Hippocampal formation (tissue), 2 donors: ENCODE data around the gene EIF2B2.
"Not testable (repeated sequence)": the region's sequence is repeated elsewhere in the genome, so short reads cannot be mapped to it uniquely, and the experiment has no call there.

Experiments used
- DNase-seq, 2 donors: peaks; one replicate each; lab custom pipeline; 2025; lab: John Stamatoyannopoulos, UW

Gene EIF2B2

DNA sequence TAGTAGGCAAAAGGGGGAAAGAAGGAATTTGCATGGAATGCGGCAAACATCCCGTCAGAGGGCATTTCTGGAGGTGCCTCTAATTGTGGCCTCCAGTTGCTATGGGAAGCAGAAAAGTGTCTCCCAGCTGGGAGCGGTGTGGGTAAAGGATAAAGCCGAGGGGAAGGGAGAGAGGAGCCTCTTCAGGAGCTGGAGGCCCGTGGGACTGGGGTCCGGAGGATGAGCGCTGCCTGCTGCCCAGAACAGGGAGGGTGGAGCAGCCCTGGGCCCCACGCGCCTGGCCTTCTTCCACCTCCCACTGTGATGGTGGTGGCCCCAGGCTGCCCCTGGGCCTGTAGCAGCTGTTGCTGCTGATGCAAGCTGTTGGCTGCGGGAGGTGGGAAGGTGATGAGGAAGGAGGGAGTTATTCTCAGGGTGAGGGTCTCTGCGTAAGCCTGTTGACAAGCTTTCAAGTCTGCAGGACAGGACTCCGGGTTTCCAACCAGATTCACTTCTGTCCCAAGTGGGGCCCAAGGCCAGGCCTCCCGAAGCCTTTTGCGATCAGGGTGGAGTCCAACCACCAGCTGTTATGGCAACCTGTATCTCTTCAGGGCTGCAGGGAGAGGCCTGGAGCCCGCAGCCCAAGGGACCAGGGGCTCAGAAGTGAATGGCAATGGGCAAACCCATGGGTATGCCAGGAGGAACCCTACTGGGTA lies 28.2 kb upstream of the EIF2B2 start:
- no peak for DNase-seq

DNA sequence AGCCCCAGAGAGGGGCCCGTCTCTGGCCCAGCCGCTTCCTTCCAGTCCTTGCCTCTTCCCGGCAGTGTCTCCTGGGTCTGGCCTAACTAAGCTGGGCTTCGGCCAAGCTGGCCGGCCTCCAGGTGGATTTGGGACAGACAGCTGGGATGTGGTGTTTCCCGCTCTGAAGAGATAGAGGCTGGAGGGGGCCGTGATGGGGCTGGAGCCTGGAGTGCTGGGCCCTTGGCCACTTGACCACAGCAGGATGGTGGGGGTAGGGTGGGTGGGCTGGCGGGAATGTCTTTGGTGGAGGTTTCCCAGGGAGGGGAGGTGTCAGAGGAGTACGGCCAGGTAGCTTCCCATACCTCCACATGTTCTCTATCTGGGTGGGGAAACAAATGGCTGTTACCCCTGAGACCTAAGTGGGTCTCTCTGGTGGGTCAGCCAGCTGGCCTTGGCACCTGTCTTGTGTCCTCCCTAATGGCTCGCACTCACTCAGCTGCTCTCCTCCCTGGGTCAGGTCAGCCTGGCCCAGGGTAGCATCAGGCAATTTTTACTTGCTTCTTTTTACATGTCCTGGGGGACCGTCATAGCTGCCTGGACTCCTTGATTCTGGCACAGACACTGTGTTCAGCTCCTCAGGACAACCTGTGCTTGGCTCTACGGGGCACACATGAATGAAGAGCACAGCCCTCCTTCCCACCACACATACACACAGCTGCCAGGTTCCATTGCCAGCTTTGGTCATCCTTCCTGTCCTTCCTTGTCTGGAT lies 27.5 kb upstream of the EIF2B2 start:
- DNase-seq: no peak

DNA sequence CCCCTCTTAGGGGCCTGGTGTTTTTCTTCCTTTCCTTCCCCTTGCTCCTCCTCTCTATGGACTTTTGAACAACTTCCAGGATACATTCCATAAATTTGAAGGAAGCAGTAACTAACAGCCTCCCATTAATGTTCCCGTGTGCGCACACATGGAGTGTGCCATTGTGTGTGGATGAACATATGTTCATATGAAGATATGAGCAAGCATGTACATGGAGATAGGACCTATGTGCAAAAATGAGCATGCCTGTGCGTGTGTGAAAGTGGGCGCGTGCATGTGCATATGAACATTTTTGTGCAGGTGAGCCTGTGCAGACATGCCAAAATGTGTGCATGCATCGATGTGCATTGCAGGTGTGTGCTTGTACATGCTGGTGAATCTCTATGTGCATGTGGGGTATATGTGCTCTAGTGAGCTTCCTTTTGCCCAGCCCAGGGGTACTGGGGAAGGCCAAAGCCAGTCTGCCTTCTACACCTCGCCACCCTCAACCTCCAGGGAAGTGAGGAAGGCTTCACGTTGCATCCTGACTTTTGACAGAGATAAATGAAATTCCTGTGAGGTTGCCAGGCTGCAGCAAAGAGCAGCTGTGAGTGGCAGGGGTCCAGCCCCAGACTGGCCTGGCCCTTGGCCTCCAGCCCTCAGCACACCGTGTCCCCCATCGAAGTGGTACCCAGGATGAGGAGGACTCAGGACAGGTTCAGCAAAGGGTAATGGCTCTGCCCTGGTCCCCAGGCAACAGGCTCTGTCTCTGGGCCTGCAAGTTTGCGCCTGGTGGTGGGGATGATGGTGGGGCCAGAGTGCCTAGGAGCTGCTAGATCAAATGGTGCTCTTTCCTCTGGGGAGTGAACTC lies 26.2 kb upstream of the EIF2B2 start:
- DNase-seq: no peak

DNA sequence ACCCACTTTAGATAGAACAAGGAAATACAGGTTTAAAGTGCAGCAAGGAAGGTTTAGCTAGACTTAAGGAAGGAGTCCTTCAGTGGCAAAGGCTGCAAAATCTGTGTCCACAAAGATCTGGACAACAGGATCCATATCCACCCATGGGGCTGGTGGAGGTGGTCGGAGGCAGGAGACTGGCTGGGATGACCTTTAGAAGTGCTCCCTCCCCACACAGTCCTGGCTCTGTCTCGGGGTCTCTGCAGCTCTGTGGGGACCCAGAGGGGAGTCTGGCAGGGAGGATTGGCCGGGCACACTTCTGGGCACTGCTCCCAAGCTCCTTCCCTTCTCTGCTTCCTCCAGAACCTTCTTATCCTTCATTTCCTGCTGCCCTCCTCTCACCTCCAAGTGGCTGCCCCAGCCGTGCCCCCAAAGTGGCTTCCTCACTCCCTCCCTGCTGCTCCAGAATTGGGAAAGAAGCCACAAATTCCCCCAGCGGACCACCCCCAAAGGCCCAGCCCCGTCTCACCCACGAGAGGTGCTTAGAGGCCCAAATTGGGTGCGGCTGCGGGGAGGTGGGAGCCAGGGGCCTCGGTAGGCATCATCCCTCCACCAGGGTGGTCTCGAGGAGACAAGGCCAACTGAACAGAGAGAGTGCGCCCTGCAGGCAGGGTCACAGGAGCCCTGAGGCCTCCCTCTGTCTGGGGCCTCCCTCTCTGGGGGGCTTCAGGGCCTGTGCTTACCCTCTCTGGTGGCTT lies 25.4 kb upstream of the EIF2B2 start:
- no peak for DNase-seq

DNA sequence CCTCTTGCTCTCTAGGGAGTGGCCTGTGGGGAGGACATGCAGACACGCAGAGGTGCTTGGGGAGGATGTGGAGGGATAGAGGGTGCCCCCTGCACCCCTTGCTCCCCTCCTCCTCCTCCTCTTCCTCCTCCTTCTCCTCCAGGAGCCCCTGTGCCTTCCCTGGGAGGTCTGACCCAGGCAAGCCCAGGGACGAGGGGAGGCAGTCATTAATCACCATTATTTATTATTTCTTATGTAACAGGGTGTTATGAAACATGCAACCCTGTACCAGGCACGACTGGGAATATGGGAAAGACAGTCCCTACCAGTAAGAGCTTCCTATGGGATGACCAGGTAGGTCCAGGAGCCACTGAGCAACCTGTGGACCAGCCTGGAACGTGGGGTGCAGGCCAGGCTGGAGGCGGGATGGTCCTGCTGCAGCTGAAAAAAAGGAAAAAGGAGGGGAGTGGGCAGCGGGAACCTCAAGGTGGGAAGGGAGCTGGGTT lies 24.8 kb upstream of the EIF2B2 start:
- DNase-seq: no peak

DNA sequence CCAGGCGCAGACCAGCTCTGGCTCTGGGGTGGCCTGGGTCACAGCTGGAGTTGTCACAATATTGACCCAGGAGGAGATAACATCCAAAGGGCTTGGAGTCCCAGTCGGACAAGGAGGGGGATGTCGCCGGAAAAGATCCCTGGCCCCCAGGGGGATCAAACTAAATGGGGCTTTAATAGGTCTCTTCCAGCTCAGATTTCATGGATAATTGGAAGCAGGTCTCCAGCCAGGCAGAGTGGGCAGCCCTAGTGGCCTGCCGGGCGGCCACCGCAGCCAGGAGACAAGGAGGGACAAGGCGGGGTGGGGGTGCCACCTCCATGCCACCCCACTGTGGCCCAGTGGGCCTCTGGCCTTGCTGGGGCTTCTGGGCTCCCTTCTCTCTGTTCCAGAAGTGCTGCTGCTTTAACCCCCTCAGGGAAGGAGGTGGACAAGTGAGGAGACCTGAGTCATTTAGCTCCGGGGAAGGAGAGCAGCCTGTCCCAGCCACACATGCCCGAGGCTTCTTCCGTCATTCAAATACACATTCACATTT lies 24.2 kb upstream of the EIF2B2 start:
- DNase-seq: no peak

DNA sequence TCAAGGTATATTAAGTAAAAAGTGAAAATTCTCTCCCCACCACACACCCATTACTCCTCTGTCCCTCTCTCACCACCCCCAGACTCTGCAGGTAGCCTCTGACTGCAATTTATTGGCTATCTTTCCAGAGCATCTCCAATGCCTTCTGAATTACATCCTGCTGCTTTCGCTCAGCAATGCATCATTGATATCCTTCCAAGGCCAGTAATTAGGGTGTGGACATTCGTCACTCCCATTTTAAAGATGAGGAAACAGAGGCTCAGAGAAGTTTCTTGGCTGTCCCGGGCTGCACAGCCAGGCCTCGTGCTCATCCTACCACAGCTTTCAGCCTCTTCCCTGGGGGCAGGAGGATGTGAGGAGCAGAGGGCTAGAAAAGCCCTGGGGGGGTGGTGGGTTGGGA lies 23.7 kb upstream of the EIF2B2 start:
- DNase-seq: no peak

DNA sequence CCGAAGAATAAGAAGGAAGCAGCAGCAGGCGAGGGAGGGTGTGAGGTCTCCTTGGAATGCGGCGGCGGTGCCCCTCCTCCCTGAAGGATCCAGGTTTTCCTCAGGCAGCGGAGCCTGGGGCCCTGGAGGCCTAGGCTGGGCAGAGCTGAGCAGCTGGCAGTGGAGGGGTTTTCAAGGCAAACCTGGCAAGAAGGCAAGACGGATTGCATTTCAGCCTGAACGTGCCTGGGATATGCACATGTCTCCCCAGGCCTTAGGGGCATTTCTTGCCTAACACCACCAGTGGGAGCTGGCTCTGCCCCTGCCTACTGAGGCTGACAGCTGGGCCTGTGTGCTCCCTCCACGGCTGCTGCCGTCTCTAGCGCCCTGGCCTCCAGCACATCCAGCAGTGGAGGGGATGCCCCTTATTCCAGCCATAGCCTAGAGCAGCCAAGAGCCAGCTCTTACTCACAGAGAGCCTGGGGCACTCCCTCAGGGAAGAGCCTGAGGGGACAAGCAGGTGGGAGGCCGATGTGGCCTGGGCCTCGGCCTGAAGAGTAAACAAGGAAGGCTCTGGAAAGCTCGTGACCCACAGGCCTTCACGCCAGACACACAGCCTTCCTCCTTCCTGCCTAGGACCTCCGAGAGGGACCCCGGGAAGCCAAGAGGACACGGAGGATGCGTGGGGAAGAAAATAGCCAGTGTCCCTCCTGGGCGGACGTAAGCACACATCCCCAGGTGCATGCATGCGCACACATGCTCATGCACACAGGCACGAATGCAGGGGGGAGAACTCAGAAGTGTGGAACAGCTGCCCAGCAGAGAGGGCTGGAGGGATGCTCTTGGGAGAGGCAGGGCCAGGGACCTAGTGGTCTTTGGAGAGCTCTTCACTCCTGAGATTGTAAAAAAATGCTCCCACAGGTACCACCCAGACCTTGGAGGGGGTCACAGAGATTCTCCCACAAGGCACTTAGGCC lies 23.0 kb upstream of the EIF2B2 start:
- no peak for DNase-seq

DNA sequence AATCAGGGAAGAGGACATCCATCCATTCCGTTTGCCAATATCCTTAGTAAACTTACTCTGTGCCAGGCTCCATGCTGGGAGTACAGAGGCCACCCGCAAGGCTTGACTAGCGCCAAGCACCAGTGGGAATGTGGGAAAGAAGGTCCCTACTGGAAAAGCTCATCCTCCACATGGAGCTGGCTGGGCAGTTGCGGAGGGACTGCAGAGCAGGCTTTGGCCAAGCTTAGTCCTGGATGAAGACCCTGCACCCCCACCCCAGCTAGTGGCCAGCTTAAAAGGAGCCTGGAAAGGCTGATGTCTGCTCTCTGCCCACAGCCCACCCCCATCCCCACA lies 22.4 kb upstream of the EIF2B2 start:
- no peak for DNase-seq

DNA sequence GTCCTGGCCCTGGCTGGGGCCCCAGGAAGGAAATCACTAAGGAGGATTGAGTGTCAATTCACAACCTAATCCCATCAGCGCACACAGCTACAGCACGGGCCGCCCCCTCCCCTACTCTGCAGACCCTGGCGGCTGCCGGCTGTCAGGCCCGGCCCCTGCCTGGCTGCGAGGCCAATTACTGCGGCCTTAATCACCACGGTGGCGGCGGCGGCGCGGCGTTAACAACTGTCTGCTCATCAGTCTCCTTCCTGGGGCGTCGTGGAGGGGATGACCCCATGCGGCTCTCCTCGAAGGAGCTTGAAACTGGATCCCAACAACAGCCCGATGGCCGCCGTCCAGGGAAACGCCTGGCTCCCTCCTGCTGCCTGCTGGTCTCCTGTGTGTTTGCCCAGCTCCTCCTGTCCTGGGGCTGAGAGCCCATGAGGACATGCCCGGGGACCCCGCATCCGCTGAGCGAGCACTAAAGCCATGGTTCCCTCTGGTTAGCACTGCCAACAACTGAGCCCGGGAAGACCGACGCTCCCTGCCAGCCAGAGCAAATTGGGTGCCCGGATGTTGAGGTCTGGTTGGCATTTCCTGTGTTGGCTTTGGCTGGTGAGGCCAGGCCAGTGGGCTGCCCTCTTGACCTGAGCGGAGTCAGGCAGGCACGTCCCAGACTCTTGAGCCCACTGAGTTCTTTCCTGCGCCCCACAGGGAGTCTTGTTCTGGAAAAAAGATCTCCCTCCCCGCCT lies 21.8 kb upstream of the EIF2B2 start:
- no peak for DNase-seq

DNA sequence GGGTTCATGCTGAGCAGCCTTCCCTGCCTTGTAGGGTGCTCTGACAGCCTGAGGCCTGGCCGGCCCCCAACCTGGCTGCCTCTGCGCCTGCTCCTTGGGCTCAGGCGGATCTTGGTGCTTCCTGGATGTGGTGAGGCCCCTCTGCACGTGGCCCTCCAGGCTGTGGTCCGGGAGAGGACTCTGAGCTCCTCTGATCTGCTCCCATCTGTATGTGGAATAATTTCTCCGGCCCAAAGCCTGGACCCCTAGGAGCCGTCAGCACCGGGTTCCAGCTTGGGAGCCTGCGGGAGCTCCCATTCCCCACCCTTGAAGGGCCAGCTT lies 21.3 kb upstream of the EIF2B2 start:
- no peak for DNase-seq

DNA sequence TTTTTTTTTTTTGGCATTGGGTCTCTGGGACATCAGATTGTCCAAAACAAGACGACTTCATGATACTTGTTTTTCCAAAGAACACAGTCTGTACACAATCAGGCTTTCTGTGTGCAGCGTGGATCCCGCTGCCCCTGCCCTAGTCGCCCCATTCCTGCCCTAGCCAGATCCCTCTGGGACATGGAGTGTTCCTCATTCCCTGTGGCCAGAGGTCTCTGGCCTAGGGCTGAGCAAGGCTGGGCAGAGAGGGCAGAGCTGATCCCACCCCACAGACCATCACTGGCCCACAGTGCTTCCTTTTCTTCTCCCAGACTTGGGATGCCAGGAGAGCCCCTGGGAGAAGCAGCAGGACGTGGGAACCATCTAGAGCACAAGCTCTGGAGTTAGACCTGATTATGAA lies 20.9 kb upstream of the EIF2B2 start:
- DNase-seq: no peak

DNA sequence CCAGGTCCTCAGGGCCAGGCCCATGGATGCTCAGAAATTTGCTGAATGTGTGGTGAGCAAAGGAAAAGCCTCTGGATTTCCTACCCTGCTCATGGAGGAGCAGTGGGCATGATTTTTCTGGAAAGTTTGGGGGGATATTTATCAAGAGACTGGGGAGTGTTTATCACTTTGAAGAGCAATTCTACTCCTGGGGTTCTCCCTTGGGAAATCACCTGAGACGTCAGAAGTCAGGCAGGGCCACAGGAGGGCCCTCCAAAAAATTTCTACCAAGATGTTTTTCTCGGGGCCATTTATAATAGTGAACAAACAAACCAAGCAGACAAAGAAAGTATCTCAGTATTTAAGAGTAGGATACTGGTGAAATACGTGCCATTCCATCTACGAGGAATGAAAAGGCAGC lies 20.1 kb upstream of the EIF2B2 start:
- DNase-seq: no peak

DNA sequence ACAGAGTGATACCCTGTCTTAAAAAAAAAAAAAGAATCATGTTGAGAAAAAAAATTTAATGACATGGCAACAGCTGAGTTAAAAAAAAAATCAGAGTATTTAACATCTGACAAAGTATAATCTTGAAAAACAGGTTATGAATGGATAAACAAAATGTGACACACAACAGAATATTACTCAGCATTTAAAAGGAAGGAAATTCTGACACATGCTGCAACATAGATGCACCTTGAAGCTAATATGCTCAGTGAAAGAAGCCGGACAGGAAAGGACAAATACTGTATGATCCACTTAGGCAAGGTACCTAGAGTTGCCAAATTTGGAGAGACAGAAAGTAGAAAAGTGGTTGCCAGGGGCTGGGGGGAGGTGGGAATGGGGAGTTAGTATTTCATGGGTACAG lies 19.4 kb upstream of the EIF2B2 start:
- DNase-seq: no peak

DNA sequence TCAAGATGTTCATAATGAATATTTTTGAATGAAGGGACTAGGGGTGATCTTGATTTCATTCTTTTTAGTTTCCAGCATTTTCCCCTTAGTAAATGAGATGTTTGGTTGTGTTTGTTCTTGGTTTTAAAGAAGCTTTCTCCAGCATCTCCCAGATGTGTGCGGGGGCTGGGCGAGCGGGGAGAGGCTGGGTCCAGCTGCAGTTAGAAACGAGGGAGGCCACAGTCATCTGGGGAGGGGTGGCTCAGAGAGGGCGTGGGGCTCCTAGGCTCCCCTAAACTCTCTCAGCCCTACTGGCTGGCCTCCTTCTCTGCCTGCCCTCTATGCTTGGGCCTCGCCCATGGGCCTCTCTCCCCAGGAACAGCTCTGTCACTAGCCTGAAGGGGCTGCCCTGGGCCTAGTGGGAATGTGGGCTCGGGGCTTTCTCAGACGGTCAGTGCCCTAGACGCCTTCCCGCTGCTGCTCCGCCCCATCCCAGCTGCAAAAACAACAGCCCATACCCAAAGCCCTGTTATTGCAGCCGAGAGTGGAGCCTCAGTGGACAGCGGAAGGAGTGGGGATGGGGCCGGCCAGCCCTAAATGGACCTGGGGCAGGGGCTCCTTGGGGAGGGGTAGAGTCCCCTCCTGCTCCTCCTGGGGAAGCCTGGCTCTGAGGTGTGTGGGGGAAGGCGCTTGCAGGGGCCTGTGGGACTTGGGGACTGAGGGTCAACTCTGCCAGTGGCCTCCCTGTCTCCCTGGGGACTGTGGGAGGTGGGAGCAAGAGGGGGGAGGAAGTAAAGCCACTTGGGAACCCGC lies 18.3 kb upstream of the EIF2B2 start:
- DNase-seq: no peak

DNA sequence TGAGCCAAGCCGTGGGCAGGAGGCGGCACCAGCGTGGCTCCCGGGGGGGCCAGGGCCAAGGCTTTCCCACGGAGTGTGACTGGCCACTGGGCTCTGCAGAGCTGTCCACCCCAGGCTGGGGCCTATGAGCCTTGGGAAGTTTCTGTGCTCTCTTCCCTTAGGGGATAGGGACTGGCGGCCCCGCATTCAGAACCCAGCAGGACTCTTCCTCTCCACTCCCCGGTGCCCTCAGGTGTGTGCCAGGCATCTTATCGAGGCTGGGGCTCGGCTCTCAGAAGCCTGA lies 17.8 kb upstream of the EIF2B2 start:
- DNase-seq: no peak

DNA sequence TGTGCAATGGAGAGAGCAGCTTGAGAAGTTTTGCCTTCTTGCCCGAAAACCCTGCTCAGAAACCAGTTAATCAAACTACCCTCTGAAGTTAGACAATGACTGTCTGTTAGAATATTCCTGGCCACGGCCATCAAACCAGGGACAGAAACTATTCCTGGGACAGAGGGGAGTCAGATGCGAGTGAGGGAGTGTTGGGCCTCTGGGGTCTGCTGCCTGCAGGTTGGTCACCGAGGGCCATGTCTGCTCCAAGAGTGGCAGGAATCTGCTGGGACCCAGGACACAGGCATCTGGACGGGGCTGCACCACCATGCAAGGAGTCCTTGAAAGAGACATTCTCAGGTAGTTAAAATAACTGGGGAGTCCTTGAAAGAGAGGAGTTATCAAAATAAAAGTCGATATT lies 16.9 kb upstream of the EIF2B2 start:
- DNase-seq: no peak

DNA sequence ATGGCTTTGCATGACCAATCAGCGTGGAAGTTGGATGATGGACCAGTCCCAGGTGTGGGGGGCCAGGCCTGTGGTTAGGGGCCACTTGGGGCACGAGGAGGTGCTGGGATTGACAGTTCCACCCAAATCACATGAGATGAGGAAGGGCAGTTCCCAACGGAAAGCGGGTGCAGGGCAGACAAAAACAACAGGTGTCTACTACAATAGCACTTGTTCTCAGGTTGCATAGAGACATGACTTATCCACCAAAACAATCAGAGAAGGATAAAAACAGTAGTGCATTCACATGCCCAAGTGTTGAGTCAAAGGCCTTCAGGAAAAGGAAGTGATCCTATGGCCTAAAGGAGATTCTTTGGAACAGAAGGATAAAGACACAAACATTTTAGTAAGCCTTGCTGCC lies 14.6 kb upstream of the EIF2B2 start:
- DNase-seq: no peak

DNA sequence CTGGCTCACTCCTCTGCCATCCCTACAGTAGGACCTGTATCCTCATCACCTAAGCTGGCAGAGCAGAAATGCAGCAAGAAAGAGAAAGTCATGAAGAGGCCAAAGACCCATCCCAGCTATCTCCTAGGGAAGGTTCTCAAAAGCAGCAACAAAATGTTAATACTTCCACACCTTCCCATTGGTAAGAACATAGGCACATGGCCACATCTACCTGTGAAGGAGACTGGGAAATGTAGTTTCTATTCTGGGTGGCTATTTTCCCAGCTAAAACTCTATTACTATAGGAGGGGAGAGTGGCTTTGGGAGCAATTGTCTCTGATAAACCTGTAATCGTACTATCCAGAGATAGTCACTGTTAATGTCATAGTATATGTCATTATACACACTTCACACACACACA lies 13.7 kb upstream of the EIF2B2 start:
- no peak for DNase-seq

DNA sequence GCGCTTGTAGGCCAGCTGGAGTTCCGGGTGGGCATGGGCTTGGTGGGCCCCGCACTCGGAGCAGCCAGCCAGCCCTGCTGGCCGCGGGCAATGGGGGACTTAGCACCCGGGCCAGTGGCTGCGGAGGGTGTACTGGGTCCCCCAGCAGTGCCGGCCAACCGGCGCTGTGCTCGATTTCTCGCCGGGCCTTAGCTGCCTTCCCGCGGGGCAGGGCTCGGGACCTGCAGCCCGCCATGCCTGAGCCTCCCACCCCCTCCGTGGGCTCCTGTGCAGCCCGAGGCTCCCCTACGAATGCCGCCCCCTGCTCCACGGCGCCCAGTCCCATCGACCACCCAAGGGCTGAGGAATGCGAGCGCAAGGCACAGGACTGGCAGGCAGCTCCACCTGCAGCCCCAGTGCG lies 8.5 kb upstream of the EIF2B2 start:
- not testable (repeated sequence) for DNase-seq
